HepG2 (cell line): ENCODE measurements around the gene PIBF1. TPM values are rescaled to one million over a fixed set of nuclear protein-coding genes. Genes with fewer than 3 reads are reported as not detected.

Experiments
- CREM ChIP-seq, 2 experiments: sonication (generic) in 1 of 2; formaldehyde crosslinking in 1 of 2; IDR thresholded peaks; 2 replicates each; pipeline versions ENCODE4 v1.4.0 to v1.6.1; 2016 to 2020; ENCODE audit warnings: antibody characterized with exemption in 1 of 2, mild to moderate bottlenecking in 1 of 2, missing genetic modification reagents in 1 of 2
- HES4 ChIP-seq: sonication (generic); formaldehyde crosslinking; IDR thresholded peaks from 2 replicates; pipeline ENCODE4 v1.9.0; 2021; ENCODE audit warnings: mild to moderate bottlenecking, missing genetic modification reagents, borderline replicate concordance
- HMGA1 ChIP-seq: sonication (generic); formaldehyde crosslinking; conservative IDR thresholded peaks from 2 replicates; pipeline ENCODE4 v1.4.0; 2020; ENCODE audit warnings: missing genetic modification reagents
- HNRNPUL1 ChIP-seq: fragments of 200-400 bp; formaldehyde crosslinking; IDR thresholded peaks from 2 replicates; pipeline ENCODE4 v1.6.1; 2017; ENCODE audit warnings: low read depth, mild to moderate bottlenecking, low read length, moderate library complexity
- IKZF1 ChIP-seq: fragments of 450-650 bp; IDR thresholded peaks from 2 replicates; pipeline ENCODE4 v1.7.1; 2016
- IRF2 ChIP-seq: IDR thresholded peaks from 2 replicates; pipeline ENCODE4 v1.6.1; 2018; ENCODE audit warnings: missing genetic modification reagents, missing compliant biosample characterization
- JUN ChIP-seq: sonication (generic); formaldehyde crosslinking; IDR thresholded peaks from 2 replicates; pipeline ENCODE4 v1.4.0; 2020; ENCODE audit warnings: mild to moderate bottlenecking, missing genetic modification reagents
- KDM5B ChIP-seq: sonication (generic); formaldehyde crosslinking; IDR thresholded peaks from 2 replicates; pipeline ENCODE4 v1.4.0; 2020; ENCODE audit warnings: missing genetic modification reagents, mild to moderate bottlenecking, borderline replicate concordance
- KMT2A ChIP-seq: sonication (generic); formaldehyde crosslinking; IDR thresholded peaks from 2 replicates; pipeline ENCODE4 v1.4.0; 2020; ENCODE audit warnings: missing genetic modification reagents
- POGZ ChIP-seq: sonication (generic); formaldehyde crosslinking; IDR thresholded peaks from 2 replicates; pipeline ENCODE4 v1.4.0; 2020; ENCODE audit warnings: mild to moderate bottlenecking, missing genetic modification reagents
- SIX4 ChIP-seq: sonication (generic); formaldehyde crosslinking; IDR thresholded peaks from 2 replicates; pipeline ENCODE4 v1.4.0; 2020; ENCODE audit warnings: missing genetic modification reagents
- ZFP62 ChIP-seq: sonication (generic); formaldehyde crosslinking; IDR thresholded peaks from 2 replicates; pipeline ENCODE4 v1.4.0; 2020; ENCODE audit warnings: missing genetic modification reagents
- ZNF225 ChIP-seq: sonication (generic); formaldehyde crosslinking; IDR thresholded peaks from 2 replicates; pipeline ENCODE4 v1.4.0; 2020; ENCODE audit warnings: mild to moderate bottlenecking, missing genetic modification reagents
- ZNF230 ChIP-seq: sonication (generic); formaldehyde crosslinking; IDR thresholded peaks from 2 replicates; pipeline ENCODE4 v1.4.0; 2020; ENCODE audit warnings: mild to moderate bottlenecking, missing genetic modification reagents
- ZNF292 ChIP-seq: sonication (generic); formaldehyde crosslinking; IDR thresholded peaks from 2 replicates; pipeline ENCODE4 v1.8.1; 2022; ENCODE audit warnings: mild to moderate bottlenecking, low read depth, missing genetic modification reagents, borderline replicate concordance
- ZNF335 ChIP-seq: sonication (generic); formaldehyde crosslinking; IDR thresholded peaks from 2 replicates; pipeline ENCODE4 v1.4.0; 2020; ENCODE audit warnings: missing genetic modification reagents
- ZNF468 ChIP-seq: sonication (generic); formaldehyde crosslinking; IDR thresholded peaks from 2 replicates; pipeline ENCODE4 v1.8.0; 2022; ENCODE audit warnings: mild to moderate bottlenecking, moderate library complexity, missing genetic modification reagents
- ZNF709 ChIP-seq: sonication (generic); formaldehyde crosslinking; IDR thresholded peaks from 2 replicates; pipeline ENCODE4 v1.5.0; 2020; ENCODE audit warnings: mild to moderate bottlenecking, missing genetic modification reagents
- ZSCAN9 ChIP-seq: IDR thresholded peaks from 2 replicates; pipeline ENCODE4 v1.6.1; 2016; ENCODE audit warnings: borderline replicate concordance
- polyA plus RNA-seq, 8 experiments: library from polyadenylated mRNA; depleted of rRNA in 3 of 8; stranded (reverse) in 7 of 8; unstranded in 1 of 8; fragments of >200 nt; fragmentation: Illumina TruSeq in 4 of 8; extraction: Trizol in 4 of 8; gene quantifications; 2 replicates each; pipeline versions ENCODE4 v1.2.1 to v1.2.3, GENCODE V29; 2011 to 2016; ENCODE audit warnings: low read depth in 4 of 8, missing spikeins in 1 of 8, mixed read lengths in 1 of 8; ENCODE audit not compliant: insufficient read depth in 1 of 8
- total RNA-seq, 5 experiments: library from RNA; depleted of rRNA; stranded (reverse); fragments of >200 nt; fragmentation: Illumina TruSeq; extraction: Trizol; gene quantifications; 2 replicates each; pipeline ENCODE4 v1.2.3, GENCODE V29; 2016; ENCODE audit warnings: low read depth in 1 of 5
- TF ChIP-seq, protein P1 (sequence below): sonication (generic); formaldehyde crosslinking; IDR thresholded peaks from 2 replicates; pipeline ENCODE4 v1.8.1; 2023; ENCODE audit warnings: missing genetic modification reagents, inconsistent platforms, borderline replicate concordance
- TF ChIP-seq, protein P2 (sequence below): sonication (generic); formaldehyde crosslinking; IDR thresholded peaks from 2 replicates; pipeline ENCODE4 v1.5.0; 2020; ENCODE audit warnings: mild to moderate bottlenecking, missing genetic modification reagents, borderline replicate concordance

The PIBF1 gene
- total and polyA plus RNA-seq, 2 of the 13 experiments (the other 11 are each of a cell fraction or from before 2014, with no cell fraction given), result 4.2 to 15.8 TPM

DNA sequence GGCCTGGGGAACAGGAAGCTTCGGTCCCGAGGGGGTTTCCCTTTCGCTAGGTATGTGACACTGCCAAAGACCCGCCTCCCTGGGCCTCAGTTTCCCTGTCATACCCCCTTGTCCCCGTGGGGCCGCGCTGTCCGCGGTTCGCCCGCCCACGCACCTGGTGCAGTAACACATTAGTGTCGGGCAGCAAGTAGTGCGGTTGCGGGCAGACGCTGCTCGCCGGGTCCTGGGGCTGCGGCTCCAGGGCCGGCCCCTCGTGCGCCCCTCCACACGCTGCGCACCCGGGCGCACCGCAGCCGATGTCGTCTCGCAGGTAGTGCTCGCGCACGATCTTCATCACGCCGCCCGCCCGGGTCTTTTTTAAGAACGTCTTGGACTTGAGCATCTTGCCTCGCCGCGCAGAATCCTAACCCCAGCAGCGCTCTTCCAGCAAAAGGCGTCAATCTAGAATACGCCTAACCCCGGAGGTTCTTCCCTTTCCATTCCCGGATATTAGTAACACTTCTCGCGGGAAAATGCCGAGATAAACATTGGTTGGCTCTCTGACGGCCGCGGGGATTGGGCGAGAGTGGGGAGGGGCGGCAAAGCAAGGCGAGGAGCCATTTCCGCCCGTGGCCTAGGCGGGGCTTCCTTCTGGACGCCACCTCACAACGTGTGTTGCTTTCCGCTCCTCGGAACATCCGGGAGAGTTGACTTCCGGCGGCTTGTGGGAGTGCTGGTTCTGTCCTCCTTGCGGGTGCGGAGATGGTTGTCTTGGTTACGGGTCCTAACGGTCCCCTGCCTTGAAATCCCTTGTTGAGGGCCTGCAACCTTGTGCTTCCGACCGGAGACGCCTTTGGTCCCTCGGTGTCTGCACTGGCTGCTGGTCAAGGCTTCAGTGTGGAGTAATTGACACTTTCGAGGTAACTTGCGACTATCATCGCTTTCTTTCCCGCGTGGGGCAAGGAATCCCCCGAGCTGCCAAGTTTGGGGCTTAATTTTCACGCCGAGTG is at the start of gene PIBF1, which contains the start of gene DIS3 (continued):
- no peak for TF ChIP-seq HMGA1 (CRISPR knock-in tag)
- no peak for TF ChIP-seq ZNF335
- TF ChIP-seq, protein P1, sequence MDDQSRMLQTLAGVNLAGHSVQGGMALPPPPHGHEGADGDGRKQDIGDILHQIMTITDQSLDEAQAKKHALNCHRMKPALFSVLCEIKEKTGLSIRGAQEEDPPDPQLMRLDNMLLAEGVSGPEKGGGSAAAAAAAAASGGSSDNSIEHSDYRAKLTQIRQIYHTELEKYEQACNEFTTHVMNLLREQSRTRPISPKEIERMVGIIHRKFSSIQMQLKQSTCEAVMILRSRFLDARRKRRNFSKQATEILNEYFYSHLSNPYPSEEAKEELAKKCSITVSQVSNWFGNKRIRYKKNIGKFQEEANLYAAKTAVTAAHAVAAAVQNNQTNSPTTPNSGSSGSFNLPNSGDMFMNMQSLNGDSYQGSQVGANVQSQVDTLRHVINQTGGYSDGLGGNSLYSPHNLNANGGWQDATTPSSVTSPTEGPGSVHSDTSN (CRISPR knock-in tag), result no peak
- TF ChIP-seq HES4, result no peak
- no peak for TF ChIP-seq ZNF292 (CRISPR knock-in tag)
- TF ChIP-seq ZNF709 (CRISPR knock-in tag), result no peak
- TF ChIP-seq ZNF468 (CRISPR knock-in tag), result no peak
- TF ChIP-seq CREM (IDR thresholded peaks at IDR 0.05), result peak; percentile 72
- no peak for TF ChIP-seq CREM (CRISPR knock-in tag; IDR thresholded peaks at IDR 0.05)
- TF ChIP-seq JUN (CRISPR knock-in tag), result no peak
- no peak; the same call in 1 of the 2 replicates for TF ChIP-seq SIX4
- TF ChIP-seq ZFP62 (CRISPR knock-in tag), result no peak
- no peak for TF ChIP-seq IKZF1
- peak; percentile 92 for TF ChIP-seq POGZ (CRISPR knock-in tag)
- TF ChIP-seq ZNF225 (CRISPR knock-in tag), result no peak
- TF ChIP-seq HNRNPUL1, result no peak
- peak; percentile 84 for TF ChIP-seq IRF2
- TF ChIP-seq, protein P2, sequence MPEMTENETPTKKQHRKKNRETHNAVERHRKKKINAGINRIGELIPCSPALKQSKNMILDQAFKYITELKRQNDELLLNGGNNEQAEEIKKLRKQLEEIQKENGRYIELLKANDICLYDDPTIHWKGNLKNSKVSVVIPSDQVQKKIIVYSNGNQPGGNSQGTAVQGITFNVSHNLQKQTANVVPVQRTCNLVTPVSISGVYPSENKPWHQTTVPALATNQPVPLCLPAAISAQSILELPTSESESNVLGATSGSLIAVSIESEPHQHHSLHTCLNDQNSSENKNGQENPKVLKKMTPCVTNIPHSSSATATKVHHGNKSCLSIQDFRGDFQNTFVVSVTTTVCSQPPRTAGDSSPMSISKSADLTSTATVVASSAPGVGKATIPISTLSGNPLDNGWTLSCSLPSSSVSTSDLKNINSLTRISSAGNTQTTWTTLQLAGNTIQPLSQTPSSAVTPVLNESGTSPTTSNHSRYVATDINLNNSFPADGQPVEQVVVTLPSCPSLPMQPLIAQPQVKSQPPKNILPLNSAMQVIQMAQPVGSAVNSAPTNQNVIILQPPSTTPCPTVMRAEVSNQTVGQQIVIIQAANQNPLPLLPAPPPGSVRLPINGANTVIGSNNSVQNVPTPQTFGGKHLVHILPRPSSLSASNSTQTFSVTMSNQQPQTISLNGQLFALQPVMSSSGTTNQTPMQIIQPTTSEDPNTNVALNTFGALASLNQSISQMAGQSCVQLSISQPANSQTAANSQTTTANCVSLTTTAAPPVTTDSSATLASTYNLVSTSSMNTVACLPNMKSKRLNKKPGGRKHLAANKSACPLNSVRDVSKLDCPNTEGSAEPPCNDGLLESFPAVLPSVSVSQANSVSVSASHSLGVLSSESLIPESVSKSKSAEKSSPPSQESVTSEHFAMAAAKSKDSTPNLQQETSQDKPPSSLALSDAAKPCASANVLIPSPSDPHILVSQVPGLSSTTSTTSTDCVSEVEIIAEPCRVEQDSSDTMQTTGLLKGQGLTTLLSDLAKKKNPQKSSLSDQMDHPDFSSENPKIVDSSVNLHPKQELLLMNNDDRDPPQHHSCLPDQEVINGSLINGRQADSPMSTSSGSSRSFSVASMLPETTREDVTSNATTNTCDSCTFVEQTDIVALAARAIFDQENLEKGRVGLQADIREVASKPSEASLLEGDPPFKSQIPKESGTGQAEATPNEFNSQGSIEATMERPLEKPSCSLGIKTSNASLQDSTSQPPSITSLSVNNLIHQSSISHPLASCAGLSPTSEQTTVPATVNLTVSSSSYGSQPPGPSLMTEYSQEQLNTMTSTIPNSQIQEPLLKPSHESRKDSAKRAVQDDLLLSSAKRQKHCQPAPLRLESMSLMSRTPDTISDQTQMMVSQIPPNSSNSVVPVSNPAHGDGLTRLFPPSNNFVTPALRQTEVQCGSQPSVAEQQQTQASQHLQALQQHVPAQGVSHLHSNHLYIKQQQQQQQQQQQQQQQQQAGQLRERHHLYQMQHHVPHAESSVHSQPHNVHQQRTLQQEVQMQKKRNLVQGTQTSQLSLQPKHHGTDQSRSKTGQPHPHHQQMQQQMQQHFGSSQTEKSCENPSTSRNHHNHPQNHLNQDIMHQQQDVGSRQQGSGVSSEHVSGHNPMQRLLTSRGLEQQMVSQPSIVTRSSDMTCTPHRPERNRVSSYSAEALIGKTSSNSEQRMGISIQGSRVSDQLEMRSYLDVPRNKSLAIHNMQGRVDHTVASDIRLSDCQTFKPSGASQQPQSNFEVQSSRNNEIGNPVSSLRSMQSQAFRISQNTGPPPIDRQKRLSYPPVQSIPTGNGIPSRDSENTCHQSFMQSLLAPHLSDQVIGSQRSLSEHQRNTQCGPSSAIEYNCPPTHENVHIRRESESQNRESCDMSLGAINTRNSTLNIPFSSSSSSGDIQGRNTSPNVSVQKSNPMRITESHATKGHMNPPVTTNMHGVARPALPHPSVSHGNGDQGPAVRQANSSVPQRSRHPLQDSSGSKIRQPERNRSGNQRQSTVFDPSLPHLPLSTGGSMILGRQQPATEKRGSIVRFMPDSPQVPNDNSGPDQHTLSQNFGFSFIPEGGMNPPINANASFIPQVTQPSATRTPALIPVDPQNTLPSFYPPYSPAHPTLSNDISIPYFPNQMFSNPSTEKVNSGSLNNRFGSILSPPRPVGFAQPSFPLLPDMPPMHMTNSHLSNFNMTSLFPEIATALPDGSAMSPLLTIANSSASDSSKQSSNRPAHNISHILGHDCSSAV (CRISPR knock-in tag), result 0 out of 2 replicates have a peak, but pooled peaks have one; percentile 57
- TF ChIP-seq ZNF230 (CRISPR knock-in tag), result peak; percentile 43; the same call in 1 of the 2 replicates
- TF ChIP-seq ZSCAN9 (CRISPR knock-in tag), result no peak
- peak; percentile 86; the same call in 1 of the 2 replicates for TF ChIP-seq KDM5B (CRISPR knock-in tag)
- TF ChIP-seq KMT2A (CRISPR knock-in tag), result peak; percentile 89
